Uterus (tissue), 4 donors: ENCODE results near the gene EFEMP2. TPM values are rescaled to one million over a fixed set of nuclear protein-coding genes. Genes with fewer than 3 reads are reported as not detected.

Experiments
- DNase-seq, 2 donors: peaks; one replicate each; pipeline ENCODE4 v3.0.0-alpha.2; 2019 to 2020
- H3K27ac ChIP-seq, 2 donors: fragments of 200-600 bp; sonication (generic); 1 replicate in 1 of 2; 2 replicates in 1 of 2; pipeline ENCODE4 v1.5.1; 2016 to 2018
- H3K27me3 ChIP-seq, 2 donors: fragments of 200-600 bp; sonication (generic); one replicate each; pipeline ENCODE4 v1.5.1; 2018 to 2019; ENCODE audit warnings: control low read depth in 1 of 2
- H3K36me3 ChIP-seq, 2 donors: fragments of 200-600 bp; sonication (generic); one replicate each; pipeline ENCODE4 v1.5.1; 2019; ENCODE audit warnings: control low read depth in 1 of 2
- H3K4me1 ChIP-seq, 2 donors: fragments of 200-600 bp; sonication (generic); one replicate each; pipeline ENCODE4 v1.5.1; 2018 to 2019; ENCODE audit warnings: control low read depth in 1 of 2
- H3K4me3 ChIP-seq, 2 donors: fragments of 200-600 bp; sonication (generic); 1 replicate in 1 of 2; 2 replicates in 1 of 2; pipeline ENCODE4 v1.5.1; 2018 to 2019; ENCODE audit warnings: mild to moderate bottlenecking in 1 of 2
- H3K9me3 ChIP-seq, 2 donors: fragments of 200-600 bp; sonication (generic); one replicate each; pipeline ENCODE4 v1.5.1; 2019; ENCODE audit warnings: control low read depth in 1 of 2
- CTCF ChIP-seq, 4 experiments: fragments of 200-600 bp in 2 of 4; fragments of 450-650 bp in 2 of 4; sonication (generic) in 2 of 4; IDR thresholded peaks; one replicate each; pipeline ENCODE4 v1.5.1; 2016 to 2019; ENCODE audit warnings: antibody characterized with exemption in 4 of 4, mild to moderate bottlenecking in 2 of 4, moderate library complexity in 1 of 4
- POLR2A ChIP-seq, 2 donors: fragments of 450-650 bp; IDR thresholded peaks; one replicate each; pipeline ENCODE4 v1.6.1; 2016; ENCODE audit warnings: antibody characterized with exemption in 2 of 2, mild to moderate bottlenecking in 1 of 2, moderate library complexity in 1 of 2
- intact Hi-C: fragments of 100-400 bp; cut with DNase I; formaldehyde crosslinking; loops from one replicate; pipeline ENCODE4 v1.15.1; 2023; ENCODE audit warnings: low total_unique reads
- total RNA-seq, 4 donors: library from RNA; depleted of rRNA in 3 of 4; stranded (reverse); fragments of >200 nt in 3 of 4; gene quantifications; one replicate each; pipeline versions ENCODE4 v1.1.0 to v1.2.4, GENCODE V29; 2014 to 2023
- donor health status: DM: yes; HTN: yes; CAD: no.

The EFEMP2 gene
- total RNA-seq, 4 donors from 2014 or later, result 56.1 to 165 (median 87.3) TPM

- intact Hi-C loops, result no loop called here
- H3K27me3 ChIP-seq, result no peaks in the 10 kb centered on the region
- H3K27ac ChIP-seq, result peak overlapping the region in 1 of 2 donors; percentile 5
- peaks cover 0 to 8% of the 10 kb centered on the region in 2 donors for H3K4me1 ChIP-seq
- TF ChIP-seq CTCF (IDR thresholded peaks at IDR 0.05) (no peak), POLR2A (IDR thresholded peaks at IDR 0.05) (no peak)
- no peaks in the 10 kb centered on the region for H3K9me3 ChIP-seq
- H3K36me3 ChIP-seq, result no peaks in the 10 kb centered on the region
- H3K4me3 ChIP-seq, result no peak overlapping the region
- DNase-seq, result no peak
These were observed 2.8 kb downstream of the EFEMP2 start for GRCh38 chr11:65869643-65870306.

- H3K4me3 ChIP-seq, result no peak overlapping the region
- DNase-seq, result no peak
- no peak overlapping the region for H3K27ac ChIP-seq
- no peaks in the 10 kb centered on the region for H3K9me3 ChIP-seq
- TF ChIP-seq CTCF (IDR thresholded peaks at IDR 0.05) (no peak), POLR2A (IDR thresholded peaks at IDR 0.05) (no peak)
- H3K27me3 ChIP-seq, result no peaks in the 10 kb centered on the region
- H3K36me3 ChIP-seq, result no peaks in the 10 kb centered on the region
- peaks cover 0 to 8% of the 10 kb centered on the region in 2 donors for H3K4me1 ChIP-seq
- intact Hi-C loops, result no loop called here
These were observed 3.7 kb downstream of the EFEMP2 start for GRCh38 chr11:65868907-65869306.

GRCh38 chr11:65868076-65868667 is 4.4 kb downstream of the EFEMP2 start:
- TF ChIP-seq POLR2A (IDR thresholded peaks at IDR 0.05) (no peak), CTCF (IDR thresholded peaks at IDR 0.05) (no peak)
- no peaks in the 10 kb centered on the region for H3K27me3 ChIP-seq
- H3K4me1 ChIP-seq, result peaks cover 0 to 8% of the 10 kb centered on the region in 2 donors
- H3K9me3 ChIP-seq, result no peaks in the 10 kb centered on the region
- H3K36me3 ChIP-seq, result no peaks in the 10 kb centered on the region
- DNase-seq, result peak in 1 of 2 donors; percentile 42
- intact Hi-C loops, result no loop called here
- no peak overlapping the region for H3K27ac ChIP-seq
- H3K4me3 ChIP-seq, result no peak overlapping the region

GRCh38 chr11:65867284-65868071 is 5.1 kb downstream of the EFEMP2 start:
- no peak for TF ChIP-seq CTCF (IDR thresholded peaks at IDR 0.05)
- no peak for TF ChIP-seq POLR2A (IDR thresholded peaks at IDR 0.05)
- H3K27me3 ChIP-seq, result no peaks in the 10 kb centered on the region
- peaks cover 0 to 8% of the 10 kb centered on the region in 2 donors for H3K4me1 ChIP-seq
- no peak overlapping the region for H3K4me3 ChIP-seq
- no peak overlapping the region for H3K27ac ChIP-seq
- H3K36me3 ChIP-seq, result no peaks in the 10 kb centered on the region
- intact Hi-C loops, result no loop called here
- no peaks in the 10 kb centered on the region for H3K9me3 ChIP-seq
- peak in 1 of 2 donors; percentile 40 for DNase-seq
